Transverse colon (tissue), 4 donors: Measurements from ENCODE around the gene OAF. TPM values are rescaled to one million over a fixed set of nuclear protein-coding genes. Genes with fewer than 3 reads are reported as not detected.
A peak's percentile ranks its signal among the peaks of the same experiment; 100 is the strongest.

Experiments
- DNase-seq: peaks from one replicate; pipeline ENCODE4 v3.0.0-alpha.2; 2019
- H3K27ac ChIP-seq, 4 donors: fragments of 200-600 bp; sonication (generic); 2 replicates each; pipeline ENCODE4 v1.5.1; 2016 to 2018; ENCODE audit warnings: inconsistent platforms in 4 of 4
- H3K27me3 ChIP-seq: fragments of 200-600 bp; sonication (generic); 2 replicates; pipeline ENCODE4 v1.5.1; 2017; ENCODE audit warnings: inconsistent platforms
- H3K36me3 ChIP-seq, 4 donors: fragments of 200-600 bp; sonication (generic); 2 replicates each; pipeline ENCODE4 v1.5.1; 2017 to 2019; ENCODE audit warnings: inconsistent platforms in 4 of 4
- H3K4me1 ChIP-seq, 4 donors: fragments of 200-600 bp; sonication (generic); 2 replicates each; pipeline ENCODE4 v1.5.1; 2017 to 2020; ENCODE audit warnings: inconsistent platforms in 4 of 4
- H3K4me3 ChIP-seq, 4 donors: fragments of 200-600 bp; sonication (generic); 1 replicate in 1 of 4; 2 replicates in 3 of 4; pipeline versions ENCODE4 v1.5.1 to v1.6.1; 2017 to 2019; ENCODE audit warnings: inconsistent platforms in 4 of 4
- H3K9me3 ChIP-seq, 2 donors: fragments of 200-600 bp; sonication (generic); 2 replicates each; pipeline ENCODE4 v1.5.1; 2017 to 2019; ENCODE audit warnings: inconsistent platforms in 2 of 2
- CTCF ChIP-seq, 5 experiments: fragments of 200-600 bp in 3 of 5; fragments of 450-650 bp in 2 of 5; sonication (generic) in 3 of 5; IDR thresholded peaks; 1 replicate in 2 of 5; 2 replicates in 3 of 5; pipeline ENCODE4 v1.5.1; 2016 to 2017; ENCODE audit warnings: antibody characterized with exemption in 5 of 5, inconsistent platforms in 3 of 5, mild to moderate bottlenecking in 2 of 5, moderate library complexity in 1 of 5
- EP300 ChIP-seq: sonication (generic); formaldehyde crosslinking; IDR thresholded peaks from one replicate; pipeline ENCODE4 v1.6.1; 2017; ENCODE audit warnings: antibody characterized with exemption, low read depth
- POLR2A ChIP-seq: fragments of 450-650 bp; IDR thresholded peaks from one replicate; pipeline ENCODE4 v1.6.1; 2016; ENCODE audit warnings: antibody characterized with exemption, mild to moderate bottlenecking, moderate library complexity
- POLR2AphosphoS5 ChIP-seq, 3 donors: sonication (generic); formaldehyde crosslinking; IDR thresholded peaks; one replicate each; pipeline ENCODE4 v1.6.1; 2016; ENCODE audit warnings: antibody characterized with exemption in 3 of 3
- WGBS, 2 donors: methylation state at CpG; one replicate each; pipeline ENCODE4 v1.1.5; 2018; ENCODE audit warnings: low coverage in 1 of 2; 5-methylcytosine and 5-hydroxymethylcytosine counted together
- in situ Hi-C, 4 donors: fragments of 200-750 bp; cut with MboI; loops; one replicate each; pipeline versions ENCODE4 v1.15.0 to v1.15.1; 2017; ENCODE audit warnings: low sequenced_read_pairs in 3 of 4, low pct_ligation_motif_present in 1 of 4, low pct_unique_long_range_greater_than_20kb in 1 of 4
- intact Hi-C: fragments of 100-400 bp; cut with DNase I; formaldehyde crosslinking; loops from one replicate; pipeline ENCODE4 v1.15.1; 2023; ENCODE audit warnings: low total_unique reads
- total RNA-seq, 4 donors: library from RNA; depleted of rRNA; stranded (reverse); fragments of >200 nt; gene quantifications; one replicate each; pipeline ENCODE4 v1.1.0, GENCODE V29; 2016

The OAF gene
- total RNA-seq, 4 donors from 2014 or later: 78.8 to 553 (median 287) TPM

DNA sequence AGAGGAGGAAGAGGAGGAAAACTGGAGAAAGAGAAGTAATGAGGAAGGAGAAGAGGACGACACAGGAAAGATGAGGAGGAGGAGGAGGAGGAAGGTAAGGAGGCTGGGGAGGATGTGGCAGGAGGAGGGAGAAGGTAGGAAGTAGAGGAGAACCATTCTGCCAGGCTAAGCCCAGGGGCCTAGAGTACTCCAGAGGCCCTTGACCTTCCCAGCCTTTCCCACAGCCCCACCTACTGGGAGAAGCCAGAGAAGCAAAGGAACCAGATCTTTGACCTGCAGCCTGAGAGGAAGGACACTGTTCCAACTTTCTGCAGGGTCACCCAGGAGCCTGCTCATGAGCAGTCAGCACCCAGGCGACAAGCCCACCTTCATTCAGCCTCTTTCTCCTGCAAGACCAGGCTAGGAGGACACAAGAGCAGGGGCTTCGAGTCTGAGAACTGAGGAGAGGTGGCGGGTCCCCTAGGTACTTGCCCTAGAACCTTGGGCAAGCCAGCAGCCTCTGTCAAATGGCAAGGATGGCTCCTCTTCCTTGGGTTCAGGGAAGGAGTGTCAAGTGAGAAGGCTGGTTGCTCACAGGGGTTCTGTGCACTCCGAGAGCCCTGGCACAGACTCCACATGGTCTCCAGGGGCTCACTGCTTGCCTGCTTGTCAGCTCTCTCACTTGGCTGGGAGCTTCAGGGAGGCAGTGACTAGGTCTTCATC, 27.9 kb upstream of the OAF start:
- 44 to 75% methylated on average over 1 to 5 of the region's 5 CpGs for WGBS, 2 donors
- peaks cover 41 to 64% (median 50%) of the 10 kb centered on the region in 4 donors for H3K4me1 ChIP-seq
- in situ Hi-C loops: no loop called here
- TF ChIP-seq POLR2AphosphoS5 (IDR thresholded peaks at IDR 0.05) (peak in 1 of 3 donors; percentile 31), POLR2A (no peak), EP300 (no peak), CTCF (IDR thresholded peaks at IDR 0.05) (peak; percentile 18 to 66 (median 48))
- no peaks in the 10 kb centered on the region for H3K36me3 ChIP-seq
- DNase-seq: peak; percentile 78
- H3K27me3 ChIP-seq: no peaks in the 10 kb centered on the region
- no peak overlapping the region for H3K4me3 ChIP-seq
- peak overlapping the region; percentile 91 to 92 (median 91) for H3K27ac ChIP-seq
- no peaks in the 10 kb centered on the region for H3K9me3 ChIP-seq
- intact Hi-C loops: no loop called here

GRCh38 chr11:120183701-120184141, 27.1 kb upstream of the OAF start:
- Histone ChIP-seq H3K27ac (peak overlapping the region; percentile 91 to 92 (median 91)), H3K27me3 (no peaks in the 10 kb centered on the region), H3K4me1 (peaks cover 48 to 72% (median 57%) of the 10 kb centered on the region in 4 donors), H3K4me3 (peak overlapping the region in 1 of 4 donors; percentile 34), H3K9me3 (no peaks in the 10 kb centered on the region), H3K36me3 (no peaks in the 10 kb centered on the region)
- in situ Hi-C loops: no loop called here
- TF ChIP-seq CTCF (IDR thresholded peaks at IDR 0.05) (no peak), EP300 (no peak), POLR2A (no peak), POLR2AphosphoS5 (IDR thresholded peaks at IDR 0.05) (no peak)
- WGBS, 2 donors: 86 to 90% methylated on average over 2 to 7 of the region's 7 CpGs
- intact Hi-C loops: no loop called here
- DNase-seq: no peak

GRCh38 chr11:120184371-120184945, 26.4 kb upstream of the OAF start:
- Histone ChIP-seq H3K9me3 (no peaks in the 10 kb centered on the region), H3K36me3 (no peaks in the 10 kb centered on the region), H3K4me1 (peaks cover 51 to 79% (median 62%) of the 10 kb centered on the region in 4 donors), H3K4me3 (peak overlapping the region in 1 of 4 donors; percentile 34), H3K27me3 (no peaks in the 10 kb centered on the region), H3K27ac (peak overlapping the region; percentile 91 to 92 (median 91))
- no peak for TF ChIP-seq POLR2AphosphoS5 (IDR thresholded peaks at IDR 0.05)
- no peak for TF ChIP-seq POLR2A
- no peak for TF ChIP-seq CTCF (IDR thresholded peaks at IDR 0.05)
- intact Hi-C loops (no loop called here), in situ Hi-C loops (no loop called here)
- no peak for DNase-seq
- 62 to 83% methylated on average over 2 to 11 of the region's 11 CpGs for WGBS, 2 donors

DNA sequence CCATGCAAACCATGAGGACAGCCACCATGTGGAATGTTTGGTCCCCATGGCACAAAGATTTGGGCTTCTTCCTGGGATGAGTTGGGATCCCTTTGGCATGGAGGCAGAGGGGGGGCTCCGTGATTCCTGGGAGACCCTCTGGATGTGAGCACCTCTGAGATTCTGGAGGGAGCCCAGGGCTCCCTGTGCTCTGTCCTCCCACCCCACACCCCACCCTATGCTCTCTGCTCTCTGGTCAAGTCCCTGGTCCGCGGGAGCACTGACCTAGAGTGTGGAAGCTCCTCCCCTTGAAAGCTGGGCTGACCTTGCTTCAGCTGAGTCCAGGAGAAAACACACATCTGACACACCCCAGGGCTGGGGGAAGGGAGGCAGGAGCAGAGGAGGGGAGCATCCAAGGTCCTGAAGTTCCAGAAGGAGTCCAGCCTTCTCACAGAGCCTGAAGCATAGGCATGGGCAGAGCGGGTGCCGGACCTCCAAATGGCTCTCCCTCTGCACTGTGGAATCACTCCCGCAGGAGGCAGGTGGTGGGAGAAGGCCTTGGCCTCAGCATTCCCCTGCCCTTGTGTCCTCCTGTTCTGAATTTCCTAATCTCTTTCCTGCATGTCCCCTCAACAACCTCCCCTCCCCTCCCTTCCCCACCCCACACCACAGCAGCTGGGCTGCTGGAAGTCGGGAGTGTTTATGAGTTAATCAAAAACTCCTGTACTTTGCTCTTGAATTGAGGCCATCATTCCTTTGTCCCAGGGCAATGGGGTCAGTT, 25.7 kb upstream of the OAF start:
- intact Hi-C loops: no loop called here
- TF ChIP-seq CTCF (IDR thresholded peaks at IDR 0.05) (peak in 1 of 5 experiments; percentile 28), POLR2A (peak; percentile 66), EP300 (no peak), POLR2AphosphoS5 (IDR thresholded peaks at IDR 0.05) (peak in 2 of 3 donors; percentile 55 to 75)
- peak; percentile 82 for DNase-seq

More for the DNA sequence above, 25.7 kb upstream of the OAF start:
- H3K36me3 ChIP-seq: no peaks in the 10 kb centered on the region
- peaks cover 52 to 86% (median 67%) of the 10 kb centered on the region in 4 donors for H3K4me1 ChIP-seq
- WGBS, 2 donors: 0 to 53% methylated on average over 1 to 7 of the region's 7 CpGs
- in situ Hi-C loops: no loop called here
- H3K4me3 ChIP-seq: peak overlapping the region in 1 of 4 donors; percentile 34
- H3K27me3 ChIP-seq: no peaks in the 10 kb centered on the region
- peak overlapping the region; percentile 91 to 92 (median 91) for H3K27ac ChIP-seq
- no peaks in the 10 kb centered on the region for H3K9me3 ChIP-seq
